Measurements from ENCODE around the gene FRMPD2.
"Not testable (repeated sequence)": the region's sequence is repeated elsewhere in the genome, so short reads cannot be mapped to it uniquely, and the experiment has no call there.

- not testable (repeated sequence) for TF ChIP-seq POLR2A, CTCF (IDR thresholded peaks at IDR 0.05)
Observed at GRCh38 chr10:48160163-48160562, 114.3 kb downstream of the FRMPD2 start.

All from heart left ventricle (tissue), 13 donors.